ENCODE measurements around the gene TCTN1. TPM values are rescaled to one million over a fixed set of nuclear protein-coding genes. Genes with fewer than 3 reads are reported as not detected.

Gene TCTN1
- total and polyA plus RNA-seq, 2 of the 4 experiments (the other 2 are of a cell fraction): 11.7 to 18.8 TPM

DNA sequence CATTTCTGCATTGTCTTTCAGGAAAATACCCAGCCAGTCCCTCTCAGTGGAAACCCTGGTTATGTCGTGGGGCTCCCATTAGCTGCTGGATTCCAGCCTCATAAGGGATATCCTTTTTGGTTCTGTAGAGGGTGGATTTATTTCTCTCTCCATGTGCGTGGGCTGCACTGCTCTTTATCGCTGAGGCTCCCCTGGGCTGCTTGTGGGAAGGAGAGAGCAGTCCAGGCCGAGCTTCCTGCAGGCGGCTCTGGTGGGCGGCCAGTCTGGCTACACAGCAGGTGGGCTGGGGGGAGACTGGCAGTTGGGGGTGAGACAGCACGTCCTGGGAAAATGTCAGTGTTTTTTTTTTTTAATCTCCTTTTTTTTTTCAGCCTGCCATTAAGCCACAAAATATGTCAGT lies 27.6 kb downstream of the TCTN1 start:
- no peak overlapping the region for H3K14ac ChIP-seq (replicated peaks; ENCODE audit: low read depth, low read length)
- no peak overlapping the region for H2BK5ac ChIP-seq (ENCODE audit: low read depth, low read length, poor library complexity, severe bottlenecking)
- TF ChIP-seq CTCF (conservative IDR thresholded peaks at IDR 0.05; ENCODE audit: low read depth, low read length) (no peak), CHD1 (IDR thresholded peaks at IDR 0.05; ENCODE audit: low read depth, low read length) (no peak), MAZ (IDR thresholded peaks at IDR 0.05; ENCODE audit: borderline replicate concordance, low read depth, low read length) (no peak), RFX5 (IDR thresholded peaks at IDR 0.05; ENCODE audit: low read depth, low read length) (no peak), CEBPB (IDR thresholded peaks at IDR 0.05; ENCODE audit: low read depth, low read length) (no peak), BHLHE40 (IDR thresholded peaks at IDR 0.05; ENCODE audit: low read depth, low read length) (no peak), POLR2A (IDR thresholded peaks at IDR 0.05; ENCODE audit: low read depth, low read length) (no peak), FOS (IDR thresholded peaks at IDR 0.05; ENCODE audit: low read depth, low read length) (no peak), NFE2L2 (IDR thresholded peaks at IDR 0.05; ENCODE audit: low read depth, low read length) (no peak), RCOR1 (IDR thresholded peaks at IDR 0.05; ENCODE audit: insufficient replicate concordance, low read length) (no peak), RAD21 (IDR thresholded peaks at IDR 0.05; ENCODE audit: low read length) (no peak)
- TF ChIP-seq, protein P1, sequence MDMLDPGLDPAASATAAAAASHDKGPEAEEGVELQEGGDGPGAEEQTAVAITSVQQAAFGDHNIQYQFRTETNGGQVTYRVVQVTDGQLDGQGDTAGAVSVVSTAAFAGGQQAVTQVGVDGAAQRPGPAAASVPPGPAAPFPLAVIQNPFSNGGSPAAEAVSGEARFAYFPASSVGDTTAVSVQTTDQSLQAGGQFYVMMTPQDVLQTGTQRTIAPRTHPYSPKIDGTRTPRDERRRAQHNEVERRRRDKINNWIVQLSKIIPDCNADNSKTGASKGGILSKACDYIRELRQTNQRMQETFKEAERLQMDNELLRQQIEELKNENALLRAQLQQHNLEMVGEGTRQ (IDR thresholded peaks at IDR 0.05; ENCODE audit: low read depth, low read length): no peak
- no peak overlapping the region for H2BK15ac ChIP-seq (ENCODE audit: low read depth, low read length)
- ChIA-PET POLR2A (ENCODE audit: unreplicated experiment) (no interaction called here), CTCF (interaction anchor here (0.7 kb wide), 1 partner anchor 26 kb away, joined by 4 read pairs; no protein-coding TSS in a partner anchor)
- H3K4me2 ChIP-seq (ENCODE audit: low read depth, low read length): no peak overlapping the region
- peaks cover 22% of the 10 kb centered on the region for H3K9me1 ChIP-seq (ENCODE audit: insufficient read depth, low read length)
- H4K5ac ChIP-seq (ENCODE audit: low read depth, low read length): no peak overlapping the region
- in situ Hi-C loops (cut with MboI; ENCODE audit: low sequenced_read_pairs): no loop called here
- H4K20me1 ChIP-seq (ENCODE audit: insufficient read depth, low read length): peaks cover 4% of the 10 kb centered on the region; the same call in 1 of the 2 replicates
- H3K9me3 ChIP-seq (ENCODE audit: control insufficient read depth, insufficient read depth, low read length): no peaks in the 10 kb centered on the region
- peak overlapping the region; percentile 43 for H2AFZ ChIP-seq (replicated peaks; ENCODE audit: low read length, poor library complexity)
- no TSS peak for BruUV-seq (replicated peaks)
- no peak overlapping the region for H4K8ac ChIP-seq (ENCODE audit: low read depth in 2 of 2, low read length in 2 of 2)
- H3K4me1 ChIP-seq (ENCODE audit: control insufficient read depth, insufficient read depth, low read length): peaks cover 20% of the 10 kb centered on the region
- no peak overlapping the region for H2AK5ac ChIP-seq (ENCODE audit: low read depth, low read length)
- H3K4ac ChIP-seq (ENCODE audit: low read depth, low read length): no peak overlapping the region
- H3K4me3 ChIP-seq (ENCODE audit: insufficient read depth, low read depth, low read length): no peak overlapping the region
- no peaks in the 10 kb centered on the region for H3K27me3 ChIP-seq (ENCODE audit: control insufficient read depth, insufficient read depth, low read length)
- H4K91ac ChIP-seq (ENCODE audit: insufficient read depth, low read depth, low read length): no peak overlapping the region
- H3K27ac ChIP-seq (ENCODE audit: insufficient read depth, low read length): no peak overlapping the region
- dilution Hi-C loops (cut with HindIII; ENCODE audit: low sequenced_read_pairs, unreplicated experiment): no loop called here
- no peak overlapping the region for H3K9ac ChIP-seq (ENCODE audit: low read depth, low read length)
- intact Hi-C loops (cut with micrococcal nuclease): no loop called here
- WGBS, 2 experiments (ENCODE audit: extremely low coverage in 2 of 2, insufficient read length in 1 of 2): no CpG with 5 or more reads among the region's 7 CpGs
- ATAC-seq (ENCODE audit: low read depth): no peak
- H2AK9ac ChIP-seq (replicated peaks; ENCODE audit: low read depth, low read length, poor library complexity): no peak overlapping the region
- H3K56ac ChIP-seq (ENCODE audit: extremely low read depth, insufficient read depth, low read length): no peak overlapping the region
- DNase-seq: peak; percentile 23
- peaks cover 0 to 12% of the 10 kb centered on the region in 2 experiments; a peak in 1 of 4 replicates for H3K79me1 ChIP-seq (ENCODE audit: low read depth in 1 of 2, low read length in 2 of 2)
- H3K18ac ChIP-seq (ENCODE audit: low read depth, low read length): no peak overlapping the region
- no peak overlapping the region for H2BK120ac ChIP-seq (ENCODE audit: low read depth, low read length)
- H3K36me3 ChIP-seq (ENCODE audit: control insufficient read depth, insufficient read depth, low read length): no peaks in the 10 kb centered on the region
- H3K23ac ChIP-seq (ENCODE audit: low read depth, low read length): no peak overlapping the region
- no peak overlapping the region for H2BK20ac ChIP-seq (ENCODE audit: low read depth, low read length)

Data from IMR-90 (cell line).